DOHH2 (cell line): ENCODE measurements around the gene ROS1.
A peak's percentile ranks its signal among the peaks of the same experiment; 100 is the strongest.

Source experiments
- H3F3A ChIP-seq: fragments of 200-600 bp; sonication (generic), shearing (Covaris generic); 2 replicates; pipeline ENCODE4 v1.6.0; 2016; ENCODE audit warnings: antibody characterized with exemption, mild to moderate bottlenecking; ENCODE audit not compliant: control insufficient read depth, insufficient read depth
- H3K27ac ChIP-seq: fragments of 200-600 bp; sonication (generic); 2 replicates; pipeline ENCODE4 v1.5.1; 2014; ENCODE audit warnings: low read depth, mild to moderate bottlenecking, low read length, moderate library complexity
- H3K27me3 ChIP-seq: fragments of 200-600 bp; sonication (generic); 2 replicates; pipeline ENCODE4 v1.6.1; 2014; ENCODE audit warnings: mild to moderate bottlenecking, low read length, mixed read lengths; ENCODE audit not compliant: control insufficient read depth
- H3K36me3 ChIP-seq: fragments of 200-600 bp; sonication (generic); 2 replicates; pipeline ENCODE4 v1.6.1; 2014; ENCODE audit warnings: mild to moderate bottlenecking, low read length, moderate library complexity, mixed read lengths; ENCODE audit not compliant: control insufficient read depth
- H3K4me1 ChIP-seq: fragments of 200-600 bp; sonication (generic); 2 replicates; pipeline ENCODE4 v1.6.1; 2014; ENCODE audit warnings: mild to moderate bottlenecking, low read length, mixed read lengths; ENCODE audit not compliant: control insufficient read depth
- H3K4me2 ChIP-seq: fragments of 200-600 bp; sonication (generic); 2 replicates; pipeline ENCODE4 v1.6.0; 2014; ENCODE audit warnings: mild to moderate bottlenecking, low read length, moderate library complexity
- H3K4me3 ChIP-seq: fragments of 200-600 bp; sonication (generic); 2 replicates; pipeline ENCODE4 v1.5.1; 2014; ENCODE audit warnings: mild to moderate bottlenecking, low read length, mixed read lengths
- H3K79me2 ChIP-seq: fragments of 200-600 bp; sonication (generic); 2 replicates; pipeline ENCODE4 v1.6.1; 2014; ENCODE audit warnings: mild to moderate bottlenecking, low read length, mixed read lengths; ENCODE audit not compliant: control insufficient read depth
- H3K9me2 ChIP-seq: fragments of 200-600 bp; sonication (generic); replicated peaks from 2 replicates; pipeline ENCODE4 v1.6.1; 2014; ENCODE audit warnings: mild to moderate bottlenecking, low read length, mixed read lengths; ENCODE audit not compliant: control insufficient read depth
- H3K9me3 ChIP-seq: fragments of 200-600 bp; sonication (generic); 2 replicates; pipeline ENCODE4 v1.6.1; 2014; ENCODE audit warnings: antibody characterized with exemption, low read length, mixed read lengths; ENCODE audit not compliant: control insufficient read depth, insufficient read depth
- H4K20me1 ChIP-seq: fragments of 200-600 bp; sonication (generic); 2 replicates; pipeline ENCODE4 v1.6.0; 2014; ENCODE audit warnings: low read depth, mild to moderate bottlenecking, antibody characterized with exemption, low read length, moderate library complexity; ENCODE audit not compliant: control insufficient read depth, insufficient read depth
- EZH2phosphoT487 ChIP-seq: fragments of 200-600 bp; sonication (generic); IDR thresholded peaks from 2 replicates; pipeline ENCODE4 v1.6.1; 2017; ENCODE audit warnings: borderline replicate concordance, mild to moderate bottlenecking, antibody characterized with exemption, low read length, moderate library complexity, mixed read lengths
- TF ChIP-seq, protein P1 (sequence below): fragments of 200-600 bp; sonication (generic); IDR thresholded peaks from one replicate; pipeline ENCODE4 v1.5.1; 2014; ENCODE audit warnings: antibody characterized with exemption, mild to moderate bottlenecking, low read depth, low read length; ENCODE audit not compliant: poor library complexity, severe bottlenecking

ROS1 gene

DNA sequence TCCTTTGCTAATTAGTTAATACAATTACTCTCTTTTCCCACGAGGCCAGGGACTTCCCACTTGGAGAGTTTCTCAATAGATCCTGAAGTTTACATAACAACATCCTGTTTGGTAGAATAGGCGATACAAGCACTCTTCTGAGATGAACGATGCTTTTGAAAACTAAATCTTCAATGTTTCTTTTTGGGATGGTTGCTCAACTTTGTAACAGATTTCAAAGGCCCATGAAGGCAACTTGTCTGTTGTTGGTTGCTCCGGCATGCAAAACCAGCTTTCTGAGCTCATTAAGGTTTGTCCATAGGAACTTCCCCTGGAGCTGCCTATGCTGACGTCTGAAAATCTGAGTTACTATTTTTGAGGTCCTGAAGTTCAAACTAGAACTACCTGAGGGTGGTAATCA, 25.9 kb upstream of the ROS1 start:
- Histone ChIP-seq H3K27me3 (peaks cover 28% of the 10 kb centered on the region), H3K4me2 (no peak overlapping the region), H3K4me3 (no peak overlapping the region), H3K27ac (no peak overlapping the region), H4K20me1 (no peaks in the 10 kb centered on the region), H3F3A (no peaks in the 10 kb centered on the region), H3K9me3 (no peaks in the 10 kb centered on the region), H3K9me2 (no peaks in the 10 kb centered on the region), H3K36me3 (no peaks in the 10 kb centered on the region), H3K4me1 (no peaks in the 10 kb centered on the region), H3K79me2 (no peaks in the 10 kb centered on the region)
- TF ChIP-seq, protein P1, sequence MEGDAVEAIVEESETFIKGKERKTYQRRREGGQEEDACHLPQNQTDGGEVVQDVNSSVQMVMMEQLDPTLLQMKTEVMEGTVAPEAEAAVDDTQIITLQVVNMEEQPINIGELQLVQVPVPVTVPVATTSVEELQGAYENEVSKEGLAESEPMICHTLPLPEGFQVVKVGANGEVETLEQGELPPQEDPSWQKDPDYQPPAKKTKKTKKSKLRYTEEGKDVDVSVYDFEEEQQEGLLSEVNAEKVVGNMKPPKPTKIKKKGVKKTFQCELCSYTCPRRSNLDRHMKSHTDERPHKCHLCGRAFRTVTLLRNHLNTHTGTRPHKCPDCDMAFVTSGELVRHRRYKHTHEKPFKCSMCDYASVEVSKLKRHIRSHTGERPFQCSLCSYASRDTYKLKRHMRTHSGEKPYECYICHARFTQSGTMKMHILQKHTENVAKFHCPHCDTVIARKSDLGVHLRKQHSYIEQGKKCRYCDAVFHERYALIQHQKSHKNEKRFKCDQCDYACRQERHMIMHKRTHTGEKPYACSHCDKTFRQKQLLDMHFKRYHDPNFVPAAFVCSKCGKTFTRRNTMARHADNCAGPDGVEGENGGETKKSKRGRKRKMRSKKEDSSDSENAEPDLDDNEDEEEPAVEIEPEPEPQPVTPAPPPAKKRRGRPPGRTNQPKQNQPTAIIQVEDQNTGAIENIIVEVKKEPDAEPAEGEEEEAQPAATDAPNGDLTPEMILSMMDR: no peak
- TF ChIP-seq EZH2phosphoT487: no peak

- Histone ChIP-seq H3K4me1 (no peaks in the 10 kb centered on the region), H3K36me3 (no peaks in the 10 kb centered on the region), H3F3A (no peaks in the 10 kb centered on the region), H4K20me1 (no peaks in the 10 kb centered on the region), H3K4me3 (no peak overlapping the region), H3K4me2 (no peak overlapping the region), H3K27ac (no peak overlapping the region), H3K79me2 (no peaks in the 10 kb centered on the region), H3K27me3 (peaks cover 28% of the 10 kb centered on the region), H3K9me3 (no peaks in the 10 kb centered on the region), H3K9me2 (no peaks in the 10 kb centered on the region)
- TF ChIP-seq, protein P1: peak; percentile 73
- TF ChIP-seq EZH2phosphoT487: no peak
Observed at GRCh38 chr6:117449549-117450439, 24.1 kb upstream of the ROS1 start.

- no peak for TF ChIP-seq EZH2phosphoT487
- no peak overlapping the region for H3K4me2 ChIP-seq
Observed at GRCh38 chr6:117448732-117449485, 23.2 kb upstream of the ROS1 start.

GRCh38 chr6:117448011-117448410, 22.3 kb upstream of the ROS1 start:
- Histone ChIP-seq H3K9me2 (no peaks in the 10 kb centered on the region), H3K27ac (no peak overlapping the region), H3K4me2 (no peak overlapping the region), H3K4me1 (no peaks in the 10 kb centered on the region), H4K20me1 (no peaks in the 10 kb centered on the region), H3K4me3 (no peak overlapping the region), H3F3A (no peaks in the 10 kb centered on the region), H3K27me3 (peaks cover 25% of the 10 kb centered on the region; the same call in 1 of the 2 replicates), H3K36me3 (no peaks in the 10 kb centered on the region), H3K9me3 (no peaks in the 10 kb centered on the region), H3K79me2 (no peaks in the 10 kb centered on the region)
- TF ChIP-seq EZH2phosphoT487: no peak
- TF ChIP-seq, protein P1: no peak

More at GRCh38 chr6:117448732-117449485, 23.2 kb upstream of the ROS1 start:
- no peaks in the 10 kb centered on the region for H4K20me1 ChIP-seq
- no peaks in the 10 kb centered on the region for H3F3A ChIP-seq
- H3K4me3 ChIP-seq: no peak overlapping the region
- no peaks in the 10 kb centered on the region for H3K9me3 ChIP-seq
- peaks cover 28% of the 10 kb centered on the region for H3K27me3 ChIP-seq
- H3K27ac ChIP-seq: no peak overlapping the region
- no peaks in the 10 kb centered on the region for H3K4me1 ChIP-seq
- no peaks in the 10 kb centered on the region for H3K9me2 ChIP-seq
- H3K79me2 ChIP-seq: no peaks in the 10 kb centered on the region
- no peaks in the 10 kb centered on the region for H3K36me3 ChIP-seq
